Parathyroid adenoma (tissue), 2 donors: Measurements from ENCODE around the gene MYL9.
A peak's percentile ranks its signal among the peaks of the same experiment; 100 is the strongest.

ENCODE experiments used
- H2AFZ ChIP-seq: fragments of 300-600 bp; sonication (generic); one replicate; pipeline ENCODE4 v1.7.0; 2017; ENCODE audit warnings: antibody characterized with exemption, mild to moderate bottlenecking
- H3K27ac ChIP-seq: fragments of 300-600 bp; sonication (generic); one replicate; pipeline ENCODE4 v1.7.0; 2017
- H3K27me3 ChIP-seq: fragments of 300-600 bp; sonication (generic); one replicate; pipeline ENCODE4 v1.7.0; 2017; ENCODE audit warnings: low read length; ENCODE audit not compliant: control insufficient read depth, insufficient read depth
- H3K36me3 ChIP-seq: fragments of 300-600 bp; sonication (generic); one replicate; pipeline ENCODE4 v1.7.0; 2017; ENCODE audit warnings: low read length; ENCODE audit not compliant: control insufficient read depth, insufficient read depth
- H3K4me1 ChIP-seq: fragments of 300-600 bp; sonication (generic); one replicate; pipeline ENCODE4 v1.7.0; 2017; ENCODE audit warnings: control low read depth
- H3K4me2 ChIP-seq: fragments of 300-600 bp; sonication (generic); one replicate; pipeline ENCODE4 v1.7.0; 2017; ENCODE audit warnings: low read length
- H3K4me3 ChIP-seq: fragments of 300-600 bp; sonication (generic); one replicate; pipeline ENCODE4 v1.7.0; 2017; ENCODE audit warnings: low read depth, low read length
- H3K79me2 ChIP-seq: fragments of 300-600 bp; sonication (generic); one replicate; pipeline ENCODE4 v1.7.0; 2017; ENCODE audit warnings: control low read depth
- H3K9ac ChIP-seq: fragments of 300-600 bp; sonication (generic); one replicate; pipeline ENCODE4 v1.7.0; 2017; ENCODE audit warnings: mild to moderate bottlenecking
- H3K9me3 ChIP-seq: fragments of 300-600 bp; sonication (generic); one replicate; pipeline ENCODE4 v1.7.0; 2017; ENCODE audit warnings: low read length; ENCODE audit not compliant: control insufficient read depth
- TF ChIP-seq, protein P1 (sequence below): fragments of 300-600 bp; sonication (generic); IDR thresholded peaks from one replicate; pipeline ENCODE4 v1.7.0; 2017; ENCODE audit warnings: antibody characterized with exemption, mild to moderate bottlenecking
- donor health status: primary hyperparathyroidism.

Gene MYL9

DNA sequence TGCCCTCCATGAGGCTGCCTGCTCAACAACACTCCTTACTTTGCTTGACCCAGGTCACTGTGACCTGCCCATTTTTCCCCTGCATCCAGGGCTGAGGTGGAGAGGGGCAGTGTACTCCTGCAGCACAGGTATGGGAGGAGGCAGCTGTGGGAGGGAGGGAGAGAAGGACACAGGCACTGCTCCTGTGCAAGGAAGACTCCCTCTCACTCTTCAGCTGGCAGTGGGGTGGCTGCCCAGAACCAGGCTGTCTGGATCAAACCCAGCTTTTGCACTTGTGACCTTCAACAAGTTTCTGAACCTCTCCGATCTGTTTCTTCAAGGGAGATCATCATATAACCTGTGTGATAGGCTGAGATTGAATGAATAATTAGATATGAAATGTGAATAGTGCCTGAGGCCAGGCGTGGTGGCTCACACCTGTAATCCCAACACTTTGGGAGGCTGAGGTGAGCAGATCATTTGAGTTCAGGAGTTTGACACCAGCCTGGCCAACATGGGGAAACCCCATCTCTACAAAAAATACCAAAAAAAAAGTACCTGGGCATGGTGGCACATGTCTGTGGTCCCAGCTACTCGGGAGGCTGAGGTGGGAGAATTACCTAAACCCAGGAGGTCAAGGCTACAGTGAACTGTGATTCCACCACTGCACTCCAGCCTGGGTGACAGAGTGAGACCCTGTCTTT lies 46.2 kb downstream of the MYL9 start:
- Histone ChIP-seq H3K9ac (no peak overlapping the region), H3K4me3 (no peak overlapping the region), H3K9me3 (no peaks in the 10 kb centered on the region), H3K4me2 (no peak overlapping the region), H3K79me2 (no peaks in the 10 kb centered on the region), H2AFZ (no peak overlapping the region), H3K4me1 (peaks cover 10% of the 10 kb centered on the region), H3K27me3 (no peaks in the 10 kb centered on the region), H3K36me3 (no peaks in the 10 kb centered on the region), H3K27ac (no peak overlapping the region)
- TF ChIP-seq, protein P1, sequence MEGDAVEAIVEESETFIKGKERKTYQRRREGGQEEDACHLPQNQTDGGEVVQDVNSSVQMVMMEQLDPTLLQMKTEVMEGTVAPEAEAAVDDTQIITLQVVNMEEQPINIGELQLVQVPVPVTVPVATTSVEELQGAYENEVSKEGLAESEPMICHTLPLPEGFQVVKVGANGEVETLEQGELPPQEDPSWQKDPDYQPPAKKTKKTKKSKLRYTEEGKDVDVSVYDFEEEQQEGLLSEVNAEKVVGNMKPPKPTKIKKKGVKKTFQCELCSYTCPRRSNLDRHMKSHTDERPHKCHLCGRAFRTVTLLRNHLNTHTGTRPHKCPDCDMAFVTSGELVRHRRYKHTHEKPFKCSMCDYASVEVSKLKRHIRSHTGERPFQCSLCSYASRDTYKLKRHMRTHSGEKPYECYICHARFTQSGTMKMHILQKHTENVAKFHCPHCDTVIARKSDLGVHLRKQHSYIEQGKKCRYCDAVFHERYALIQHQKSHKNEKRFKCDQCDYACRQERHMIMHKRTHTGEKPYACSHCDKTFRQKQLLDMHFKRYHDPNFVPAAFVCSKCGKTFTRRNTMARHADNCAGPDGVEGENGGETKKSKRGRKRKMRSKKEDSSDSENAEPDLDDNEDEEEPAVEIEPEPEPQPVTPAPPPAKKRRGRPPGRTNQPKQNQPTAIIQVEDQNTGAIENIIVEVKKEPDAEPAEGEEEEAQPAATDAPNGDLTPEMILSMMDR = no peak

DNA sequence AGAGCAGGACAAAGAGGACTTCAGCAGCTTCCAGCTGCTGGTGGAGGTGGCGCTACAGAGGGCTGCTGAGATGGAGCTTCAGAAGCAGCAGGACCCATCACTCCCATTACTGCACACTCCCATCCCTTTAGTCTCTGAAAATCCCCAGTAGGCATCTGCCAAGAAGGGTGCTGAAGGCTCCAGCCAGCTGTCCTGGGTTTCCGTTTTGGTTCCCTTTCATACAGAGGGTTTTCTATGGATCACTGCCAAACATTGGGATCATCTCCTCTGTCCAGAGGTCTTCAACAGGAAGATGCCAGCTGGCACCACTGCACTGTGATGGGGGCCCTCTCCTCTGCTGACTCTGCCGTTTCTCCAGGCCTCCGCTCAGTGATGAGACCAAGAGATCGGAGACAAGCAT lies 50.0 kb downstream of the MYL9 start:
- Histone ChIP-seq H3K27ac (peak overlapping the region; percentile 59), H3K27me3 (no peaks in the 10 kb centered on the region), H3K4me2 (peak overlapping the region; percentile 8), H3K36me3 (no peaks in the 10 kb centered on the region), H2AFZ (no peak overlapping the region), H3K4me1 (peaks cover 10% of the 10 kb centered on the region), H3K9me3 (no peaks in the 10 kb centered on the region), H3K9ac (no peak overlapping the region), H3K4me3 (no peak overlapping the region), H3K79me2 (no peaks in the 10 kb centered on the region)
- TF ChIP-seq, protein P1 = no peak

DNA sequence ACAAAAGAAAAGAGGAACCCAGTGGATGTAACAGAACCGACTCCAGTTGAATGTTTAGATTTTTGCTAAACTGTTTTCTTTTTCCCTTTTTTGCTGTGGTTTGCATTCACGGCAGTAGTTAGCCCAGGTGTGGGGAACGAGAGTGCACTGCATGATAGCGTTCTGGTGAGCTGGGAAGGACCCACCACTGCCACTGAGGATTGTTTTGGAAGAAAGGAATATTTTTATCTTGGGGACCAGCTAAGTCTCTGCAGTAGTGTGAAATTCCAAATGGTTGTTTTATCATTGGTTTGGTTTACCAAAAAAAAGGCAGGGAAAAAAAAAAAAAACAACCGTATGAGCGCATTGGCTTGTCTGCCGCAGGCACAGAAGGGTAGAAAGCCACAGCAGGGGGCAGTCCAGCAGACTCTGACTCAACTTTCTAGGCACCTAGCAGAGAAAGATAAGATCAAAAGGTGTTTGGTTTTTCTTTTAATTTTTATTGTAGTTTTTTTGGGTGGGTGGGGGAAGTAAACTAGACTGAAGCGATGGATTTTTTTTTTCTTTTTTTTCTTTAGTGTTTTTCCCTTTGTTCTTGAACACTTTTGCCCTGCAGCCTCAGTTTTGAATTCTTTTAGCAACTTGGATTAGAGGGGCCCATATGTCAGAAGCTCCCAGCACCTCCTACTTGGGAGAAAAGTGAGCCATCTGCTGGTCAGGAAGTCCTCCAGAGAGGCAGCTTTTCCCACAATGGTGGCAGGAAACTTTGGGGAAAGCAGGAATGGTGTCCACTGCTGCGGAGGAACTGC lies 50.7 kb downstream of the MYL9 start:
- no peaks in the 10 kb centered on the region for H3K27me3 ChIP-seq
- peak overlapping the region; percentile 59 for H3K27ac ChIP-seq
- H3K4me2 ChIP-seq = peak overlapping the region; percentile 8
- H3K36me3 ChIP-seq = no peaks in the 10 kb centered on the region
- H3K4me3 ChIP-seq = no peak overlapping the region
- TF ChIP-seq, protein P1 = peak; percentile 51
- H3K4me1 ChIP-seq = peaks cover 10% of the 10 kb centered on the region
- no peaks in the 10 kb centered on the region for H3K79me2 ChIP-seq
- no peaks in the 10 kb centered on the region for H3K9me3 ChIP-seq
- H3K9ac ChIP-seq = no peak overlapping the region
- H2AFZ ChIP-seq = peak overlapping the region; percentile 25

DNA sequence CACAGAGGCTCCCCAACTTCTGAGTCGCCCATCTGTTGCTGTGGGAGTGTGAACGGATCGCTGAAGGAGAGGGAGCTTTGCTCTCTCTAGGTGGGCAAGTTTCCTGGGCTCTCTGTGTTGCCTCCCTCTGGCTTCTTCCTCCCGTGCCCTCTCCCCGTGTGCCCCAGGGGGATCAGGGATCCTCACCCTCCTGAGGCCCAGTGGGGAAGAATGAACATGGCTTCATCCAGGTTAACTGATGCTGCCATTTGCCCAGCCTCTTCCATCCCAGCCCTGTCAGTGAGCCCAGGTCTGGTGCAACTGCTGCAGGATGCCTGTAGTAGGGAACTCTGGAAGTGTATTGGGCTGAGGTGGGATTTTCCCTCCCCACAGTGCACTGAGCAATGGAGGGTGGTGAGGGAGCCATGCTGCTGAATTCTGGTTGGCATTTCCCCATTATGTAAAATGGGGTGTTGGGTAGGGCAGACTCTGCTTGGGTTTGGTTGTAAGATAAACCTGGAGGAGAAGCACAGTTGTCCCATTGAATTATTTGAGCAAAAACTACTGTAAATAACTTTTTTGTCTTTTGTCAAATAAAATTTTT lies 52.1 kb downstream of the MYL9 start:
- TF ChIP-seq, protein P1 = no peak
- Histone ChIP-seq H2AFZ (no peak overlapping the region), H3K27me3 (no peaks in the 10 kb centered on the region), H3K36me3 (no peaks in the 10 kb centered on the region), H3K9ac (no peak overlapping the region), H3K27ac (no peak overlapping the region), H3K4me1 (peaks cover 10% of the 10 kb centered on the region), H3K4me3 (no peak overlapping the region), H3K79me2 (no peaks in the 10 kb centered on the region), H3K4me2 (no peak overlapping the region), H3K9me3 (no peaks in the 10 kb centered on the region)
